ENCODE measurements around the gene LRRC8D. TPM values are rescaled to one million over a fixed set of nuclear protein-coding genes. Genes with fewer than 3 reads are reported as not detected.

Gene LRRC8D
- total RNA-seq, 4 donors from 2014 or later = 8.7 to 19.1 (median 10.9) TPM

GRCh38 chr1:89847191-89847729, 26.4 kb downstream of the LRRC8D start:
- 45 to 54% methylated on average over 4 of the region's 4 CpGs for WGBS, 2 donors
- TF ChIP-seq CTCF (IDR thresholded peaks at IDR 0.05) = no peak
- no peak for TF ChIP-seq POLR2A (IDR thresholded peaks at IDR 0.05)
- Histone ChIP-seq H3K4me3 (no peak overlapping the region), H3K27ac (no peak overlapping the region), H3K9me3 (no peaks in the 10 kb centered on the region), H3K36me3 (no peaks in the 10 kb centered on the region), H3K4me1 (peaks cover 0 to 21% (median 6%) of the 10 kb centered on the region in 3 donors), H3K27me3 (no peaks in the 10 kb centered on the region)
- intact Hi-C loops (cut with DNase I) = no loop called here
- DNase-seq = no peak

GRCh38 chr1:89850844-89851415, 30.1 kb downstream of the LRRC8D start:
- WGBS, 2 donors = 78 to 87% methylated on average over 4 of the region's 4 CpGs
- DNase-seq = no peak
- Histone ChIP-seq H3K4me3 (no peak overlapping the region), H3K9me3 (no peaks in the 10 kb centered on the region), H3K4me1 (peaks cover 0 to 12% (median 5%) of the 10 kb centered on the region in 3 donors), H3K36me3 (no peaks in the 10 kb centered on the region), H3K27ac (no peak overlapping the region), H3K27me3 (no peaks in the 10 kb centered on the region)
- intact Hi-C loops (cut with DNase I) = no loop called here
- TF ChIP-seq CTCF (IDR thresholded peaks at IDR 0.05) (no peak), POLR2A (IDR thresholded peaks at IDR 0.05) (no peak)

GRCh38 chr1:89854140-89854539, 33.3 kb downstream of the LRRC8D start:
- Histone ChIP-seq H3K9me3 (no peaks in the 10 kb centered on the region), H3K4me3 (no peak overlapping the region), H3K27me3 (no peaks in the 10 kb centered on the region), H3K4me1 (peaks cover 0 to 15% (median 5%) of the 10 kb centered on the region in 3 donors), H3K36me3 (no peaks in the 10 kb centered on the region), H3K27ac (no peak overlapping the region)
- DNase-seq = no peak
- intact Hi-C loops (cut with DNase I) = no loop called here
- WGBS, 2 donors = 91 to 96% methylated on average over 2 of the region's 2 CpGs
- TF ChIP-seq CTCF (IDR thresholded peaks at IDR 0.05) = no peak
- no peak for TF ChIP-seq POLR2A (IDR thresholded peaks at IDR 0.05)

- no peak for TF ChIP-seq CTCF (IDR thresholded peaks at IDR 0.05)
- no peak for TF ChIP-seq POLR2A (IDR thresholded peaks at IDR 0.05)
- Histone ChIP-seq H3K27me3 (no peaks in the 10 kb centered on the region), H3K4me1 (peaks cover 0 to 15% (median 5%) of the 10 kb centered on the region in 3 donors), H3K36me3 (no peaks in the 10 kb centered on the region), H3K27ac (peak overlapping the region in 1 of 4 donors; percentile 31), H3K9me3 (no peaks in the 10 kb centered on the region), H3K4me3 (no peak overlapping the region)
- 21 to 29% methylated on average over 2 of the region's 2 CpGs for WGBS, 2 donors
- DNase-seq = no peak
- intact Hi-C loops (cut with DNase I) = no loop called here
These were observed 34.7 kb downstream of the LRRC8D start for GRCh38 chr1:89855413-89856123.

- no peak overlapping the region for H3K27ac ChIP-seq
- peaks cover 0 to 1% (median 0%) of the 10 kb centered on the region in 3 donors for H3K36me3 ChIP-seq
- H3K4me3 ChIP-seq = no peak overlapping the region
- 85 to 87% methylated on average over 3 of the region's 3 CpGs for WGBS, 2 donors
- no peaks in the 10 kb centered on the region for H3K9me3 ChIP-seq
- H3K4me1 ChIP-seq = peaks cover 0 to 11% (median 2%) of the 10 kb centered on the region in 3 donors
- no peak for DNase-seq
- TF ChIP-seq POLR2A (IDR thresholded peaks at IDR 0.05) = no peak
- TF ChIP-seq CTCF (IDR thresholded peaks at IDR 0.05) = no peak
- H3K27me3 ChIP-seq = no peaks in the 10 kb centered on the region
- intact Hi-C loops (cut with DNase I) = no loop called here
These were observed 42.5 kb downstream of the LRRC8D start for GRCh38 chr1:89863165-89863830.

All from esophagus squamous epithelium (tissue), 5 donors.